ENCODE results near the gene SLC2A5. TPM values are rescaled to one million over a fixed set of nuclear protein-coding genes. Genes with fewer than 3 reads are reported as not detected.
A peak's percentile ranks its signal among the peaks of the same experiment; 100 is the strongest.

Gene SLC2A5
- total and polyA plus RNA-seq, 10 donors = 2.9 to 23.6 (median 6.9) TPM

- 28 to 41% (median 29%) methylated on average over 8 of the region's 8 CpGs for WGBS, 5 donors
- Histone ChIP-seq H3K27me3 (replicated peaks in 1 of 7) (no peaks in the 10 kb centered on the region), H3K36me3 (no peaks in the 10 kb centered on the region), H3K27ac (peak overlapping the region in 2 of 8 donors; percentile 1 to 42), H3K4me1 (peaks cover 7 to 46% (median 25%) of the 10 kb centered on the region in 6 donors), H3K9me3 (no peaks in the 10 kb centered on the region), H3K4me3 (no peak overlapping the region)
- intact Hi-C loops (cut with DNase I; ENCODE audit: low total_unique reads) = loop anchor here (5.0 kb wide), 1 partner anchor 91 kb away; no protein-coding TSS in a partner anchor
- TF ChIP-seq POLR2AphosphoS5 (IDR thresholded peaks at IDR 0.05) (peak in 2 of 3 donors; percentile 34 to 51), CTCF (IDR thresholded peaks at IDR 0.05 in 8 of 11, conservative IDR thresholded peaks at IDR 0.05 in 3 of 11) (no peak), POLR2A (IDR thresholded peaks at IDR 0.05) (no peak)
- DNase-seq = no peak
Observed at GRCh38 chr1:9010781-9011323, 58.6 kb downstream of the SLC2A5 start.

- intact Hi-C loops (cut with DNase I; ENCODE audit: low total_unique reads) = loop anchor here (5.0 kb wide), 1 partner anchor 93 kb away; no protein-coding TSS in a partner anchor
- TF ChIP-seq POLR2AphosphoS5 (IDR thresholded peaks at IDR 0.05) = peak in 2 of 3 donors; percentile 28 to 38
- peak in 10 of 11 experiments; percentile 31 to 74 (median 65) for TF ChIP-seq CTCF (IDR thresholded peaks at IDR 0.05 in 8 of 11, conservative IDR thresholded peaks at IDR 0.05 in 3 of 11)
- TF ChIP-seq POLR2A (IDR thresholded peaks at IDR 0.05) = no peak
- 42 to 59% (median 54%) methylated on average over 20 to 21 of the region's 21 CpGs for WGBS, 5 donors
- H3K27ac ChIP-seq = no peak overlapping the region
- H3K36me3 ChIP-seq = no peaks in the 10 kb centered on the region
- peaks cover 7 to 49% (median 32%) of the 10 kb centered on the region in 6 donors for H3K4me1 ChIP-seq
- no peak overlapping the region for H3K4me3 ChIP-seq
- H3K27me3 ChIP-seq (replicated peaks in 1 of 7) = no peaks in the 10 kb centered on the region
- H3K9me3 ChIP-seq = no peaks in the 10 kb centered on the region
- DNase-seq = peak; percentile 85
Observed at GRCh38 chr1:9009438-9010370, 59.7 kb downstream of the SLC2A5 start.

GRCh38 chr1:9008236-9008635 is 61.2 kb downstream of the SLC2A5 start:
- peak overlapping the region in 1 of 8 donors; percentile 48 for H3K27ac ChIP-seq
- intact Hi-C loops (cut with DNase I; ENCODE audit: low total_unique reads) = no loop called here
- no peak for TF ChIP-seq CTCF (IDR thresholded peaks at IDR 0.05 in 8 of 11, conservative IDR thresholded peaks at IDR 0.05 in 3 of 11)
- TF ChIP-seq POLR2A (IDR thresholded peaks at IDR 0.05) = no peak
- TF ChIP-seq POLR2AphosphoS5 (IDR thresholded peaks at IDR 0.05) = no peak
- no peaks in the 10 kb centered on the region for H3K9me3 ChIP-seq
- no peaks in the 10 kb centered on the region for H3K27me3 ChIP-seq (replicated peaks in 1 of 7)
- peaks cover 7 to 53% (median 34%) of the 10 kb centered on the region in 6 donors for H3K4me1 ChIP-seq
- 71 to 81% (median 74%) methylated on average over 10 of the region's 10 CpGs for WGBS, 5 donors
- H3K4me3 ChIP-seq = no peak overlapping the region
- no peak for DNase-seq
- H3K36me3 ChIP-seq = no peaks in the 10 kb centered on the region

Measured in spleen (tissue), 11 donors.